SJSA1 (cell line): ENCODE data around the gene UGT3A2. TPM values are rescaled to one million over a fixed set of nuclear protein-coding genes. Genes with fewer than 3 reads are reported as not detected.
"Not testable (repeated sequence)": the region's sequence is repeated elsewhere in the genome, so short reads cannot be mapped to it uniquely, and the experiment has no call there.

ENCODE experiments used
- DNase-seq, 2 experiments: peaks; one replicate each; pipeline ENCODE4 v3.0.0-alpha.2; 2015 to 2020; ENCODE audit warnings: low spot score in 2 of 2, low read depth in 1 of 2
- H3K27ac ChIP-seq: fragments of 250-450 bp; sonication (Bioruptor Pico); 2 replicates; pipeline ENCODE4 v1.5.1; 2020; ENCODE audit warnings: mild to moderate bottlenecking, moderate library complexity
- H3K27me3 ChIP-seq: fragments of 250-450 bp; sonication (Bioruptor Pico); replicated peaks from 2 replicates; pipeline ENCODE4 v1.5.1; 2020; ENCODE audit warnings: mild to moderate bottlenecking, moderate library complexity
- H3K36me3 ChIP-seq: fragments of 250-450 bp; sonication (Bioruptor Pico); 2 replicates; pipeline ENCODE4 v1.5.1; 2020; ENCODE audit warnings: mild to moderate bottlenecking
- H3K4me1 ChIP-seq: fragments of 250-450 bp; sonication (Bioruptor Pico); replicated peaks from 2 replicates; pipeline ENCODE4 v1.6.1; 2021; ENCODE audit warnings: mild to moderate bottlenecking
- H3K4me3 ChIP-seq: fragments of 250-450 bp; sonication (Bioruptor Pico); 2 replicates; pipeline ENCODE4 v1.5.1; 2020; ENCODE audit warnings: mild to moderate bottlenecking
- H3K9me3 ChIP-seq: fragments of 250-450 bp; sonication (Bioruptor Pico); replicated peaks from 2 replicates; pipeline ENCODE4 v1.5.1; 2020; ENCODE audit warnings: mild to moderate bottlenecking
- total RNA-seq: library from RNA; depleted of rRNA; stranded (reverse); fragments of >200 nt; shearing (Covaris generic); gene quantifications from 2 replicates; pipeline ENCODE4 v1.2.3, GENCODE V29; 2014

The UGT3A2 gene
- total RNA-seq, 1 experiment from 2014 or later = not detected

DNA sequence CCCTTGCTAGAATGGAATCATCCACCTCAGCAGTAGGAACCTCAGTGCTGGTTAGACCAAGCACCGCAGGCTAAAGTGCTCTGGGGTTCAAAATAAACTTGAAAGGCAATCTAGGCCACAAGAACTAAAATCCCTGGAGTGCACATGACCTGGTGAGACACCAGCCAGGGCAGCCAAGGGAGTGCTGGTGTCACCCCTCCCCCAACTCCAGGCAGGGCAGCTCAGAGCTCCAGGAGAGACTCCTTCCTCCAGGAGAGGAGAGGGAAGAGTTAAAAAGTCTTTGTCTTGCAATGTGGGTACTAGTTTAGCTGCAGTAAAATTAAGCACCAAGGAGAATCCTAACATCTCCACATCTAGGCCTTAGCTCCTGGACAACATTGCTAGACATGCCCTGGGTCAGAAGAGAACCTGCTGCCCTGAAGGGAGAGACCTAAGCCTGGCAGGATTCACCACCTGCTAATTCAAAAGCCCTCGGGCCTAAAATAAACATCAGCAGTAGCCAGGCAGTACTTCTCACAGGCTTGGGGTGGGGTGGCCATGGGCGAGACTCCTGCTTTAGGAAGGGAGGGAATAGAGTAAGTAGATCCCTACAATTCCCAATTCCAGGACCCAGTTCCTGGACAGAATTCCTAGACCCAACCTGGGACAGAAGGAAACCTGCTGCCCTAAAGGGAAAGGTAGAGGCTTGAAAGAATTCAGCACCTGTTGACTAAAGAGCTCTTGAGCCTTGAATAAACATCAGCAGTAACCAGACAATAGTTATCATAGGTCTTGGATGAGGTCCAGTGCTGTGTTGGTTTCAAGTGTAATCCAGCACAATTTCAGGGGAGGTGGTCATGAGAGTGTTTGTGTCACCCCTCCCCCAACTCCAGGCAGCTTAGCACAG lies 25.8 kb downstream of the UGT3A2 start:
- Histone ChIP-seq H3K9me3 (0 out of 2 replicates have a peak, but pooled peaks cover 2% of the 10 kb centered on the region), H3K27ac (no peak overlapping the region), H3K4me1 (no peaks in the 10 kb centered on the region), H3K36me3 (no peaks in the 10 kb centered on the region), H3K4me3 (no peak overlapping the region), H3K27me3 (no peaks in the 10 kb centered on the region)
- DNase-seq = no peak

DNA sequence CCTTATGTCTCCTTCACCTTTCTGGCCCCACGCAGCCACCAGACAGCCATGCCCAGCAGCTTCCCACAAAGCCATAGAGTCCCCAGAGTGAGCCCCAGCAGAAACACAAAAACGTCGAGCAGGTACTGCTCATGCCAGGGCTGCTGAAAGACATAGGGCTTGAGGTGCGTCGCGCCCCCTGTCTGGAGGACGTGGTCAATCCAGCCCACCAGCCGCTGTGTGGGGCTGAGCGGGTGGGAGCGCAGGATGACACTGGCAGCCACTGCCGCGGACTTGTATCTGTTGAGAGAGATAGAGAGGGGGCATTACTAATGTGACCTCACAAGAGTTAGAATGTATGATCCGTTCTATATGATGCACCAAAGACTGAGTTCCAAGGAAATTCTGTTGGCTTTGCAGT lies 31.0 kb downstream of the UGT3A2 start:
- Histone ChIP-seq H3K27me3 (no peaks in the 10 kb centered on the region), H3K27ac (no peak overlapping the region), H3K4me3 (no peak overlapping the region), H3K4me1 (no peaks in the 10 kb centered on the region), H3K36me3 (no peaks in the 10 kb centered on the region), H3K9me3 (0 out of 2 replicates have a peak, but pooled peaks cover 2% of the 10 kb centered on the region)
- no peak for DNase-seq

DNA sequence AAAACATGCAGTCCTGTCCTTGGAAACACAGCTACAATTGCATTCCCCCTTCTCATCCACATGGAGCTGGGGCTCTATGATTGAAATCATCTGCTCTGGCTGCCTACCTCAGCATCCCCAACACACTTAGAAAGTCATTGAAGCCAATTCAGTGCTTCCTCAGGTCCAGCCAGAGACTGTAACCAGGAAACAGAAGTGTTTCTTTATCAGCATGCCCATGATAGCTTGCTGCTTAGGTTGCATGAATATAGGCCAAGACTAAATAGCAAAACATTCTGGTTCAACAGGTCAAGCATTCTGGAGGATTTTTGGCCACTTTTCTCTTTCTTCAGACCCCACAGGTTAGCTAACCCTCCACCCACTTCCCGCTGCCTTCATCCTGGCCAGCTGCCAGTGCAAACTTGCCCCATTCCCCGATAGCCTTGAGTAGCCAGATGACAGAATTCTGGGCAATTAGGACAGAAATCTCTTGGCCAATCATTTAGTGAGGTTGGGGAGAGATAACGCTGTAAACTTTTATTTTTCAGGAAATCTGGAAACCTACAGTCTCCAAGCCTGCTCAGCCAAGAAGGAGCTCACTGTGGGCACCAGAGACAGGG lies 32.0 kb downstream of the UGT3A2 start:
- H3K27ac ChIP-seq, DNase-seq, H3K36me3 ChIP-seq, H3K4me1 ChIP-seq, H3K27me3 ChIP-seq, H3K4me3 ChIP-seq, H3K9me3 ChIP-seq: not testable (repeated sequence)

DNA sequence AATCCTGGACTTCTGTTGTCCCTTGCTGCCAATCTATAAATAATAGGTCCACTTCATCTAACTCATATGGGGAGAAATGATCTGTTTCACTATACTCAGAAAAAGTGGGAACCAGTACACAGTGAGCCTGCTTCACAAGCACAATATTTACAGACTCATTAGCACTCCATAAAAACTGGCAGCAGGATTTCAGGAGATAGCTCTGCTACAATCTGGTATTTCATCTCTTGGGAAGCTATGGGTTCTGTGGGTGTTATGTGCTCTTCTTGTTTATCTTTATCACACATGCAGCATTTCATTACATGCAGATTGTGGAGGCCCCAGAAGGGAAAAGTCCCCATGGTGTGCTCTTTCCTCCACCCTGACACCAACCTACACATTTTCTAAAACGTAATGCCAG lies 33.2 kb downstream of the UGT3A2 start:
- Histone ChIP-seq H3K27me3 (no peaks in the 10 kb centered on the region), H3K9me3 (0 out of 2 replicates have a peak, but pooled peaks cover 2% of the 10 kb centered on the region), H3K4me1 (no peaks in the 10 kb centered on the region), H3K27ac (no peak overlapping the region), H3K4me3 (no peak overlapping the region), H3K36me3 (no peaks in the 10 kb centered on the region)
- DNase-seq = no peak

DNA sequence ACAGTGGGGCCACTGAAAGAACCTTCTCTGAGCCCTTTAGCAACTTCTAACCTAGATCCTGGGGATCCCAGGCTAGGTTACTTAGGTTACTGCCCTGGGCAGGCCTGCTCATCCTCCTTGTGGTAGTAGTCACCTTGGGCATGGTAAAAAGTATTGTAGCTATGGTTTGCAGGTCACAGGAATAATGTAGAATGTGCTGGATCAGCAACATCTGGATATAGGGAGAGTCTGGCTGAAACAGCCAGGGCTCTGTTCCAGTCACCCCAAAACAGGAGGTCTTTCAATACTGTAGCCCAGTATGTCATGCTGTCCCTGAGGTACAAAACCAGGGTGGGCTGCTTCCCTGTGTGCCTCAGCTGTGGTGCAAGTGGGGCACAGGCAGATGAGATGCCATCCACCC lies 33.6 kb downstream of the UGT3A2 start:
- Histone ChIP-seq H3K27me3 (no peaks in the 10 kb centered on the region), H3K4me3 (no peak overlapping the region), H3K27ac (no peak overlapping the region), H3K9me3 (0 out of 2 replicates have a peak, but pooled peaks cover 2% of the 10 kb centered on the region), H3K4me1 (no peaks in the 10 kb centered on the region), H3K36me3 (no peaks in the 10 kb centered on the region)
- DNase-seq = no peak

DNA sequence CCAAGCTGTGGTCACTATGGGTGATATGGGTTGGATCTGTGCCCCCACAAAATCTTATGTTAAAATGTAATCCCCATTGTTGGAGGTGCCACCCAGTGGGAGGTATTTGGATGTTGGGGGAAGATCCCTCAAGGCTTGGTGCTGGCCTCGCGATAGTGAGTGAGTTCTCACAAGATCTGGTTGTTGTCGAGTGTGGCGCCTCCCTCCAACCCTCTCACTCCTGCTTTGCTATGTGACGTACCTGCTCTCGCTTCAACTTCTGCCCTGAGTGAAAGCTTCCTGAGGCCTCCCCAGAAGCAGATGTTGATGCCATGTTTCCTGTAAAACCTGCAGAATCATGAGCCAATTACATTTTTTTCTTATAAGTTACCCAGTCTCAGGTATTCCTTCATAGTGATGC lies 35.5 kb downstream of the UGT3A2 start:
- H3K9me3 ChIP-seq = 0 out of 2 replicates have a peak, but pooled peaks cover 1% of the 10 kb centered on the region
- no peak overlapping the region for H3K27ac ChIP-seq
- H3K4me3 ChIP-seq = no peak overlapping the region
- no peaks in the 10 kb centered on the region for H3K4me1 ChIP-seq
- H3K36me3 ChIP-seq = no peaks in the 10 kb centered on the region
- DNase-seq = no peak
- H3K27me3 ChIP-seq = no peaks in the 10 kb centered on the region

DNA sequence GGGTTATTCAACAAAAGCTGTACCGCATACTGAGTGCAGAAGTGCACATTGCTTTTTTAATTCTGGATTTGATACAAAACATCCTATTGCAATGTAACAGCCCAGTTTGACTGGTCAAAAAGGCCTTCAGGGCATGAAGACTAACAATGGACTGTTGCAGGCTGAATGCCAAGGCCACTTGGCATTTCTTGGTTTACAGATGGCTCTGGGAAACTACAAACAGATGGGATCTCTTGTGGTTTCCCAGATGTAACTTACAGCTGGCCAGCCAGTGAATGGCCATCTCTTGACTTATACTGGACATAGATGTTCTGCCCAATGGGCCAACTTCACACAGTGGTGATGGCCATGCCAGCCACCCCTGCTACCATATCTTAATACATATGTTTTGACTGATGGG lies 36.8 kb downstream of the UGT3A2 start:
- Histone ChIP-seq H3K27ac (no peak overlapping the region), H3K4me3 (no peak overlapping the region), H3K27me3 (no peaks in the 10 kb centered on the region), H3K36me3 (no peaks in the 10 kb centered on the region), H3K4me1 (no peaks in the 10 kb centered on the region), H3K9me3 (no peaks in the 10 kb centered on the region)
- no peak for DNase-seq

DNA sequence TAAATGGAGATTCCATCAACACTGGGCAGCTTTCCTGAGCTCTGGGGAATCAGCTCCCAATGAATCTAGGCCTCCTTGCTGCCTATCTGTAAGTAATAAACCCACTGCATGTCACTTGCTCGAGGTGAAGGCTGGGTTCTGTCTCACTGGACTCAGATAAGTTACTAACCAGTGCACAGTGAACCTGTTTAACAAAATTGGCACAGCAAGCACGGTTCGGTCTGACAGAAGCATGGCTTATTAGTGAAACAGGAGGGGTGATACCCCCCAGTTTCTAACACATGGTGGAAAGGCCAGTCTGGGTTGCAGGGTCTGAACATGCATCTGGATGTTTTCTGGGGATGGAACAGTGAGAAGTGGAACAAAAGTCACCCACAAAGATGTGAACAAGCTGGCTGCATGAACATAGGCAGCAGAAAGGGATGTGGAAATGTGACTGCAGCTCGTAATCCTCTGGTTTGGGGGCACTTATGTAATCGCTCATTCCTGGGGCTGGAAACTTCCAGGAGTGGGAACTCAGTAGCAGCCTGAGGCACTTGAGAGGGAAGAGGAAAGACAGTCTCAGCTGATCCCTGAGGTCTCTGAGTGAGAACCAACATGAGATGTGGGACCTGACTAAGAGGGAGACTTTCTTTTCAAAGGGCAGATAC lies 37.7 kb downstream of the UGT3A2 start:
- H3K27me3 ChIP-seq = no peaks in the 10 kb centered on the region
- H3K9me3 ChIP-seq = no peaks in the 10 kb centered on the region
- no peaks in the 10 kb centered on the region for H3K4me1 ChIP-seq
- H3K4me3 ChIP-seq = no peak overlapping the region
- no peak overlapping the region for H3K27ac ChIP-seq
- DNase-seq = no peak
- H3K36me3 ChIP-seq = no peaks in the 10 kb centered on the region

DNA sequence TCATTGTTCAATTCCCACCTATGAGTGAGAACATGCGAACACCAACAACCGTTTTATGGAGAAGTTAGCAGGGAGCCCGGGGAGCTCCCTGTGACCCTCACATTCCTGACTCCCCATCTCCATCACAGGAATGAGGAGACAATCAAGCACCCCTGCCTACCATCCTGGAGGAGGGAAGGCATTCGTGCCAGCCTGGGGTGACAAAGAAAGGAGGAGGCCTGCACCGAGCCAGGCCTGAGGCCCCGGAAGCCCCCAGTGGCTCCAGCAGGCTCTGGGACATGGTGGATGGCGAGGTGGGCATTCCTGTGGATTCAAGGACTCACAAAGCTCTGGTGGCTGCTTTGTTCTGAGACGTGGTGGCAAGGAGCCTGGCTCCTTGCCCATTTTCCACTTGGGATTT lies 39.0 kb downstream of the UGT3A2 start:
- H3K27me3 ChIP-seq = no peaks in the 10 kb centered on the region; the same call in 1 of the 2 replicates
- no peak overlapping the region for H3K27ac ChIP-seq
- no peak for DNase-seq
- no peak overlapping the region for H3K4me3 ChIP-seq
- H3K9me3 ChIP-seq = no peaks in the 10 kb centered on the region
- no peaks in the 10 kb centered on the region for H3K36me3 ChIP-seq
- H3K4me1 ChIP-seq = no peaks in the 10 kb centered on the region

DNA sequence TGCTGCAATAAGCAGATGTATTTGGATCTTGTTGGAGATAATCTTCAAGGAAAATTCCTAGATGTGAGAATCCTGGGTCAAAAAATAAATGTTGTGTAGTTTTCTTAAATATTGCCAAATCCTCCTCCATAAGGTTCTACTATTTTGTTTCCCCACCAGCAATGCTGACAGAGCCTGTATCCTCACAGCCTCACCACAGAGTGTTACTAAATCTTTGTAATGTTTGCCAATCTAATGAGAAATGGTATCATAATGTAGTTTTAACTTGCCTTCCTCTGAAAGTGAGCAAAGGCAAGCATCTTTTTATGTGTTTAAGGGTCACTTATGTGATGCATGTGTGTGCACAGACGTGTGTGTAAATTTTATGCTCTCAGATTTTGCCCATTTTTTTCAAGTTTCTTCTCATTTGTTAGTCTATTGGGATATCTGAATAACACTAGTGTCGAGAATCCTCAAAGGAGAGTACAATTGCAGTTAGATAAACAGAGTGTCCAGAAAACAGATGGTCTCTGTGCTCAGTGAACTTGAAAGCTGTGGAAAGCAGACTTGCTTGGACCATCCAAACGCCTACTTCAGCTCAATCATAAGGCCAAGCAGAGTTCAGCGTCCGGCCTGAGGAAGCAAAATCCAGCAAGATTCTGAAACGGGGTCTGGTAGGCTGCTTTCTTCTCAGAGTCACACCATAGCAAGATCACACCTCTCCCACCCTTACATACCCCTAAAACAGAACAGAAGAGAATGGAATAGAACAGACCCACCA lies 39.8 kb downstream of the UGT3A2 start:
- Histone ChIP-seq H3K27me3 (no peaks in the 10 kb centered on the region; the same call in 1 of the 2 replicates), H3K9me3 (no peaks in the 10 kb centered on the region), H3K36me3 (no peaks in the 10 kb centered on the region), H3K4me3 (no peak overlapping the region), H3K4me1 (no peaks in the 10 kb centered on the region), H3K27ac (no peak overlapping the region)
- DNase-seq = no peak

DNA sequence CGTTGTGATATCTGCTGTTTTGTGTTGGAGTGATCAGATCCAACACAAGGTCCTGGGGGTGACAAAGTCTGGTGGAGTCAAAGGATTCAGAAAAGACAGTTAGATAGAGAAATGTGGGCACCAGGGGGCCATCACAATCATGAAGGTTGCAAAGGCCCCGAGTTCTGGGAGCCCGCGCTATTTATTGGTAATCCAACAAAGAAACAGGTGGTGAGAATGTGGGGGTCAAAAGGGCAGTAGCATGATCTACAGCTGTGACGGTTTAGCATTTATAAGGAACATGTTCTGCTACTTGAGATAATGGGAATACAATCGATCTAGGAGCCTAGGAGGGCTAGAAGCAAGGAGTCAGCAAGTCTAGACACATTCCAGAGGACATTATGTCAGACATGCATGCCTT lies 44.4 kb downstream of the UGT3A2 start:
- not testable (repeated sequence) for H3K9me3 ChIP-seq, H3K27ac ChIP-seq, H3K36me3 ChIP-seq, H3K4me3 ChIP-seq, DNase-seq, H3K4me1 ChIP-seq, H3K27me3 ChIP-seq

DNA sequence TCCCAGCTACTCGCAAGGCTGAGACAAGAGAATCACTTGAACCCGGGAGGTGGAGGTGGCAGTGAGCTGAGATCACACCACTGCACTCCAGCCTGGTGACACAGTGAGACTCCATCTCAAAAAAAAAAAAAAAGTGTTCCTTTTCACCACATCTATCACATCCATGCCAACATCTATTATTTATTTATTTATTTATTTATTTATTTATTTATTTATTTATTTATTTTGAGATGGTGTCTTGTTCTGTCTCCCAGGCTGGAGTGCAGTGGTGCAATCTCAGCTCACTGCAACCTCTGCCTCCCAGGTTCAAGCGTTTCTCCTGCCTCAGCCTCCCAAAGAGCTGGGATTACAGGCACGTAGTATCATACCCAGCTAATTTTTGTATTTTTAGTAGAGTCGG lies 47.1 kb downstream of the UGT3A2 start:
- not testable (repeated sequence) for H3K36me3 ChIP-seq, H3K4me3 ChIP-seq, H3K27ac ChIP-seq, H3K4me1 ChIP-seq, H3K27me3 ChIP-seq, H3K9me3 ChIP-seq, DNase-seq

DNA sequence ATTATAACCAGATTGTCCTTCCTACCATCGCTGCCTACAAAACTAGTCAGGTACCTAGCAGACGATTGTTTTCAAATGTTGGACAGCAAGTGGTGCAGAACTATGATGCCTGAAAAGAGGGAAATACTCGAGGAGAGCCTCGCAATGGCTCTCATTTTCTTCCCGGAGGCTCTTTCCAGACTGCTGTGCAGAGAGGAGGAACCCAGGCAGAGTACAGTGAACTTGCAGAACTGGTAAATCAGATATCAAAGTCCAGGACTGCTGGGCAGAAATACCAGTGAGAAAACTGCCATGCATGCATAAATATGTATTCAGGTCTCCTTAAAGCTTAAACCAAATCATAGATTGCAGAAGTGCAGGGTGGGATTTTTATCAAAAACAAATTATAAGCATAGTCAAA lies 49.1 kb downstream of the UGT3A2 start:
- Histone ChIP-seq H3K9me3 (peaks cover 5% of the 10 kb centered on the region; the same call in 1 of the 2 replicates), H3K4me3 (no peak overlapping the region), H3K4me1 (no peaks in the 10 kb centered on the region), H3K27me3 (no peaks in the 10 kb centered on the region), H3K36me3 (no peaks in the 10 kb centered on the region), H3K27ac (no peak overlapping the region)
- DNase-seq = no peak
